NCI-H524 treated with DMSO at 0.1 percent for 48 hours (cell line): Measurements from ENCODE around the gene RNASE9.
"Not testable (repeated sequence)": the region's sequence is repeated elsewhere in the genome, so short reads cannot be mapped to it uniquely, and the experiment has no call there.

ENCODE experiments used
- DNase-seq: peaks from one replicate; lab custom pipeline; 2025; lab: John Stamatoyannopoulos, UW

Gene RNASE9

DNA sequence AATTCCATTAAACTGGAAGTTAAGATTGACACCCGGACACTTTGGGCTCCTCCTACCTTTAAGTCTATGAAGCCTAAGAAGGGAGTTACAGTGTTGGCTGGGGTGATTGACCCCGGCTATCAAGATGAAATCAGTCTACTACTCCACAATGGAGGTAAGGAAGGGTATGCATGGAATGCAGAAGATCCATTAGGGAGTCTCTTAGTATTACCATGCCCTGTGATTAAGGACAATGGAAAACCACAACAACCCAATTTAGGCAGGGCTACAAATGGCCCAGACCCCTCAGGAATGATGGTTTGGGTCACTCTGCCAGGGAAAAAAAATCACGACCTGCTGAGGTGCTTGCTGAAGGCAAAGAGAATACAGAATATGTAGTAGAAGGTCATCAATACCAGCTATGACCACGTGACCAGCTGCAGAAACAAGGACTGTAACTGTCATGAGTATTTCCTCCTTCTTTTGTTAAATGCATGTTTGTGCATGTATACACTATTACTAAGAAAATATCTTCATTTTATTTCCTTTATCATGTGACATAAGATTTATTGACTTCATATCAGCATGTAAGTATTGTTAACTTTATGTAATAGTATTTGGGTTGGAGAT is 11.6 kb upstream of the RNASE9 start:
- DNase-seq, result not testable (repeated sequence)

DNA sequence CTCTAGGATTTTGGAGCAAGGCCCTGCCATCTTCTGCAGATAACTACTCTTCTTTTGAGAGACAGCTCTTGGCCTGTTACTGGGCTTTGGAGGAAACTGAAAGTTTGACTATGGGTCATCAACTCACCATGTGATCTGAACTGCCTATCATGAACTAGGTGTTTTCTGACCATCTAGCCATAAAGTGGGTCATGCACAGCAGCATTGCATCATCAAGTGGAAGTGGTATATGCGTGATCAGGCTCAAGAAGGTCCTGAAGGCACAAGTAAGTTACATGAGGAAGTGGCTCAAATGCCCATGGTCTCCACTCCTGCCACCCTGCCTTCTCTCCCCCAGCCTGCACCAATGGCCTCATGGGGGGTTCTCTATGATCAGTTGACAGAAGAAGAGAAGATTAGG is 9.9 kb upstream of the RNASE9 start:
- DNase-seq, result not testable (repeated sequence)

DNA sequence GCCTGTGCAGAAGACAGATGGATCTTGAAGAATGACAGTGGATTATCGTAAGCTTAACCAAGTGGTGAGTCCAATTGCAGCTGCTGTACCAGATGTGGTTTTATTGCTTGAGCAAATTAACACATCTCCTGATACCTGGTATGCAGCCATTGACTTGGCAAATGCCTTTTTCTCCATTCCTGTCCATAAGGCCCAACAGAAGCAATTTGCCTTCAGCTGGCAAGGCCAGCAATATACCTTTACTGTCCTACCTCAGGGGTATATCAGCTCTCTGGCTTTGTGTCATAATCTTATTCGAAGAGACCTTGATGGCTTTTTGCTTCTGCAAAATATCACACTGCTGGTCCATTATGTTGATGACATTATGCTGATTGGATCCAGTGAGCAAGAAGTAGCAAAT is 9.0 kb upstream of the RNASE9 start:
- not testable (repeated sequence) for DNase-seq

- DNase-seq, result no peak
Observed at GRCh38 chr14:20569066-20569465, 8.2 kb upstream of the RNASE9 start.

DNA sequence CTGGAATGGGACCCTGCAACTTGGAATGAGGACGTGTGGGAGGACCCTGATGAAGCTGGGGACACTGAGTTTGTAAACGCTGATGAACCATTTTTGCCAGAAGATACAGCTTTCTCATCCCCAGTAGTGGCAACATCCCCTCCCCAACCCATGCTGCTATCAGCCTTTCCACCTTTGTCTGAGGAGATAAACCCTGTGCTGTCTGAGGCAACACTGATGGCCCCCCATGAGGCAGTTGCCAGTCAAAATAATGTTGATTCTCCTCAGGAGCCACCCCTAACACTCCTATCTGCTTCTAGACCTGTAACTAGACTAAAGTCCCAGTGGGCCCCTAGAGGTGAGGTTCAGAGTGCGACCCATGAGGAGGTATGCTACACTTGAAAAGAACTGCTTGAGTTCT is 7.5 kb upstream of the RNASE9 start:
- no peak for DNase-seq

- not testable (repeated sequence) for DNase-seq
Observed at GRCh38 chr14:20567199-20567598, 6.4 kb upstream of the RNASE9 start.

DNA sequence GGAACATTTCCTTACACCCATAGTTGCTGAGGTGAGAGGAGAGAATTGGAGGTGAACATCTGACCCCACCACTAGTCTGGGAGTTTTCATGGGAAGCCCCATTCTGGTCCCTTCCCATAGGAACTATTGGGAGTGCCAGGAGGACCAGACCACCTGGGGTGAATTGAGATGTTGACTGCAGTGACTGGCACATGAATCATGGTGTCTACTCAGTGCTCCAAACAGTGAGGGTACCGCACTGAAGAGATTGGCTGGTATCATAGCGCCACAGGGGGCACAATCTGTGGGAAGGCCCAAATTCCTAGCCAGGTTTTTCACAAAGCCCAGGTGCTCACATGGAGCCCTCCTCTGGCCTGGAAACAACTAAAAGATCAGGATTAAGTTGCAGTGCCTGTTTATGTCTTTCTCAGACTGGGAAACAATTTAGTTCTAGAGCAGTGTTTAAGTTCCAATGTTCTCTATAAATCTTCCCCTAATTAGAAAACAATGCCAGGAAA is 3.7 kb upstream of the RNASE9 start:
- no peak for DNase-seq

- no peak for DNase-seq
Observed at GRCh38 chr14:20563971-20564370, 3.1 kb upstream of the RNASE9 start.

GRCh38 chr14:20559461-20559904 is 1.4 kb downstream of the RNASE9 start:
- no peak for DNase-seq

- DNase-seq, result no peak
Observed at GRCh38 chr14:20557212-20557542, 3.7 kb downstream of the RNASE9 start.

DNA sequence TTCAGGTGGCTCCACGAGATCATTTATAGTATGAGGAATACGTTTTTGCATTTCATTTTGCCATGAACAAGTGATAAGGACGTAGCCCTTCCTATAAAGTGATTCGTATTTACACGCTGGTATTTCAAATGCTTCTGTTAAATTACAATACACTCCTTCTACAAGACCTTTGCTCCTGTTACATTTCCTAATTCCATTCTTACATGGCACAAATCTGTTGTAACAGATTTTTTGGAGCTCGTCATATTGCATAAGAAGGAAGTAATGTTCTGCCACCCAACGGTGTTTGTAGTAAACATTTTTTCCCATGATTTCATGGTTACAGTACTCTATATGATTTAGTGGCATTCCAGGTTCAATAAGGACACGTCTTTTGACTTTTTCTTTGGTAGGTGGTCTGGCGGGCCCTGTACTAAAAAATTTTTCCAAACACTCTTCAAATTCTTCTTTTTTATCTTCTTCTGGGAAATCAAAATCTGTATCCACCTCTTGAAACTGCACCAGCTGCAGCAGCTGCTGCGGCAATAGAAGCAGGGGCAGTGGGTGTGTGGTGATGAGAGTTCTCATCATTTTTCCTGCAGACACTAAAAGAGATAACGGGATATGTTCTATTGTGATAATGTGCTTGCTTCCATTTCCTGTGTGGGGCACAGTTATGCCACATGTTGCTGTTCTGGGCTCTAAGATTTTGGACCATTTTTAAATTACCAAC is 4.2 kb downstream of the RNASE9 start:
- DNase-seq, result no peak

DNA sequence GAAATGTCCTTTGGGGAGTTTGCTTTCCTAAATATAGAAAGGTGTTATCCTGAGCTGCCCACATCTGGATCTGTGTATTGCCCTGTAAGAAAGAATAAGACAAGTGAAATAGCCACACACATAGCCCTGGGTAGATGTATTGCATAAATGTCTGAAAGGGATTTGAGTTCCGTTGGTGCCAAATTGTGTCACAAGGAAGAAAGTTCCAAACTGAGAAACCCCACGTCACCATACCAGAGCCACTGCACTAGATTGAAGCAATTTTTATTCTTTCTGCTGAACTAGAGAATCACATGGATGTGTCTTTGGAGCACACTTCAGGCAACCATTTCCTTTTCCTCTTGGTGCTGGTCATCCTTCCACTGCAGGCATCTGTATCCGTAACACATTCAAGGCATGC is 5.0 kb downstream of the RNASE9 start:
- DNase-seq, result no peak

DNA sequence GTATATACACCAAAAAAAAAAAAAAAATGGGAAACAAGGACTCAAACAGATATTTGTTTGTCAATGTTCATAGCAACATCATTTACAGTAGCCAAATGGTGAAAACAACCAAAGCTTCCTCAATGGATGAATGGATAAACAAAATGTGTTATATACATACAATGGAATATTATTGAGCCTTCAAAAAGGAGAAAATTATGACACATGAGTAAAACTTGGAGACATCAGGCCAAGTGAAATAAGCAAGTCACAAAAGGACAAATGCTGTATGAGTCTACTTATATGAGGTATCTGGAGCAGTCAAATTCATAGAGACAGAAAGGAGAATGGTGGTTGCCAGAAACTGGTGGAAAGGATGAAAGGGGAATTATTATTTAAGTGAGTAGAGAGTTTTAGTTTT is 7.8 kb downstream of the RNASE9 start:
- DNase-seq, result no peak

- DNase-seq, result no peak
Observed at GRCh38 chr14:20551606-20552005, 9.2 kb downstream of the RNASE9 start.

DNA sequence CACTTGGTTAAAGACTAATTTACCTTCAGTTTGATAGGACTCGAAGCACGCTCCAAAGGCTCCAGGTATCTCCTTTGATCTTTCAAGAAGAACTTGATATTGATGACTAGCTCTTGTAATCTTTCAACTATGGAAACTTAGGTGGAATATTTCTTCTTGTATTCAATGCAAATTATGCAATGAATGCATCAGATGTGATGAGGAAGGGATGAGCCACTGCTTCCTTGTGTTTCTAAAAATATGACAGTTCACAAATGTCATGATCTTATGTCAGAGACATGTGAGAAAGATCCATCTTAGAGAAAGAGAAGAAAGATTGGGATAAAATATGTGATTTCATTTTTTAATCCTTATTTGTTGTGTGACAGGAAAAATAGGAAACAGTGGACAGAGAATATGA is 9.9 kb downstream of the RNASE9 start:
- DNase-seq, result no peak

- no peak for DNase-seq
Observed at GRCh38 chr14:20548414-20549158, 12.3 kb downstream of the RNASE9 start.

DNA sequence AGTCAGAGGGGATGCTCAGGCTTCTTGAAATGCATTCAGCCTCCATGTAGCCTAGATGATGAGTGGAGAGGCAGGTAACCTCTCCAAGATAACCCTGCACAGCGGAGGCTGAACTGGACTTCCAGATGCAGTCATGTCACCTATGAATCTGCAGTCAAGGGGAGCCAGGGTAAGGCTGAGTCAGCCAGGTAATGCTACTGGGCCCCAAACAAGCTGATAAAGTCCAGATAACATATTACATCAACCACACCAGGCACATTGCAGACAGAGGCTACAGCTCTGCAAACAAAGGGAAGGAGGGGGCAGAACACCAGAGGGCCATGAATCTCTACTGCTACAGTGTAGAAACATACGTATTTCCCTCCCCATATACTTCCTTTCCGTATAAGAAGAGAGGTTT is 14.0 kb downstream of the RNASE9 start:
- no peak for DNase-seq

GRCh38 chr14:20539906-20540305 is 20.9 kb downstream of the RNASE9 start:
- DNase-seq, result no peak

- peak; percentile 37 for DNase-seq
Observed at GRCh38 chr14:20530771-20531571, 29.9 kb downstream of the RNASE9 start.

- DNase-seq, result no peak
Observed at GRCh38 chr14:20529806-20530205, 31.0 kb downstream of the RNASE9 start.

- DNase-seq, result no peak
Observed at GRCh38 chr14:20524027-20524426, 36.8 kb downstream of the RNASE9 start.

GRCh38 chr14:20522332-20522731 is 38.5 kb downstream of the RNASE9 start:
- DNase-seq, result no peak
